HuH-7.5 (cell line): ENCODE measurements around the gene PTK6.
"Not testable (repeated sequence)": the region's sequence is repeated elsewhere in the genome, so short reads cannot be mapped to it uniquely, and the experiment has no call there.

Source experiments
- DNase-seq: peaks from one replicate; pipeline ENCODE4 v3.0.0; 2011; ENCODE audit warnings: low spot score

PTK6 gene

DNA sequence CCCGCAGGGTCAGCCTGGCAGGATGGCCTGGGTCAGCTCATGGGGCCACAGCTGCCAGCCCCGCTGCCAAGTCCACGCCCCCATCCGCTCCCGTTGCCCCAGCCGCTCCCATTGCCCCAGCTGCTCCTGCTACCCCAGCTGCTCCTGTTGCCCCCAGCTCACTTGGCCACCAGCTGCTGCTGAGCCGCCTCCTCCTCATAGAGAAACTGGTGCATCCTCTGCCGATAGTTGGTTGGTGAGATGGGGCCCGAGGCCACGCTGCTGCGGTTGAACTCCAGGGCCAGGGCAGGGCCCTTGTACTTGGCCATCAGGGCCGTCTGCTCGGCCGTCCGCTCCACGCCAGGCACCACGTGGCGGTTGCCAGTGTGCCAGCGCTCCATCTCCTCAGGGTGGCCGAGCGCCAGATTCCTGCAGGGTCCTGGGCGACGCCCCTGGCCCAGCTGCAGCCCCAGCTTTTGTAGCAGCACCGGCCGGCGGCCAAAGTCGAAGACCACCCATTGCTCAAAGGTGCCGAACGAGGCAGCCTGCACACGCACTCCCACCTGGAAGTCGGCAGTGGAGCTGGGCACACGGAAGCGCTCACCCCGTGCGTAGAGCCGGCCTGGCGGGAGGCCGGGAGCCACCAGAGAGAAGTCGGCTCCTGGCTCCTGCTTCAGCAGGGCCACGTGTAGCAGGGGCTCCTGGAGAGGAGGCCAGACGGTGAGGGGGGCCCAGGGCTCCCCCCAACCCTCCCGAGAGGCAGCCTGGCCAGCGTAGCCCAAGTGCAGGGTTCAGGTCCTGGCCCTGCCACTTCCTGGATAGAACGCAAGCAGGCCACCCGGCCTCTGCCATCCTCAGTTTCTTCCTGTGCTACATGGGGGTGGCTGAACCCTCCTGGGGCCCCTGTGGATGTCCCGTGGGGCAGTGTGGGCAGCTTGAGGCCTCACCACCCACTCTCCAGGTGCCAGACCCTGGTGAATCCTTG, 32.1 kb upstream of the PTK6 start:
- DNase-seq = no peak

DNA sequence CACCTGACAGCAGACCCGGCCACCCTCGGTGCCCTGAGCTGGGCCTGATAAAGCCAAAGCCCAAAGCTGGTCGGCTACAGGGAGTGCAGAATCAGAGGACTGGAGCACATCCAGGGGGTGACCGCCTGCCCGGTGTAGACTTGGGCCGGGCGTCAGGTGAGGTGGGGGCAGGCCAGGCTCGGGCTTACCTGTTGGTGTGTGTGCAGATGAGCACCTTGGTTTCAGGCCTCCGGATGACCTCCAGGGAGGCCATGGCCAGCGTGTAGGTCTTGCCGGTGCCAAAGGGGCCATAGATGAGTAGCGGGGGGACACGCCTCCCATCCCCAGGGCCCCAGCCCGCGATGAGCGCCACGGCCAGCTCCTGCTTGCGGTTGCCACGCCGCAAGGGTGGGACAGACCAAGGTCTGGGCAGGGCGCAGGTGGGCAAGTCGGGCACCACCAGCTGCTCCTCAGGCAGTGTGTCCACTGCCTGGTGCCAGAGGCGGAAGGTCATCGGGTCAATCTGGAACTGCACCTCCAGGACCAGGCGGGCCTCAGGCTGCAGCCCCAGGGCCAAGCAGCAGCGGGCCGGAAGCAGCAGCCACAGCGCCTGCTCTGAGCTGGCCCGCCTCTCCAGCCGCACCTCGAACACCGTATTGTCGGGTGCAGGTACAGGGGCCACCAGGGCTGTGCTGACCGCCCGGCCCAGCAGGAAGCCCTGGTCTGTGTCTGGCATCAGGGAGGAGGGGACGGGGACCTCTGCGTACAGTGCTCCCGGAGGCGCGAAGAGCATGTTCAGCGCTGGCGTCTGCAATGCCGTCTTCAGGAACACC, 31.2 kb upstream of the PTK6 start:
- no peak for DNase-seq

DNA sequence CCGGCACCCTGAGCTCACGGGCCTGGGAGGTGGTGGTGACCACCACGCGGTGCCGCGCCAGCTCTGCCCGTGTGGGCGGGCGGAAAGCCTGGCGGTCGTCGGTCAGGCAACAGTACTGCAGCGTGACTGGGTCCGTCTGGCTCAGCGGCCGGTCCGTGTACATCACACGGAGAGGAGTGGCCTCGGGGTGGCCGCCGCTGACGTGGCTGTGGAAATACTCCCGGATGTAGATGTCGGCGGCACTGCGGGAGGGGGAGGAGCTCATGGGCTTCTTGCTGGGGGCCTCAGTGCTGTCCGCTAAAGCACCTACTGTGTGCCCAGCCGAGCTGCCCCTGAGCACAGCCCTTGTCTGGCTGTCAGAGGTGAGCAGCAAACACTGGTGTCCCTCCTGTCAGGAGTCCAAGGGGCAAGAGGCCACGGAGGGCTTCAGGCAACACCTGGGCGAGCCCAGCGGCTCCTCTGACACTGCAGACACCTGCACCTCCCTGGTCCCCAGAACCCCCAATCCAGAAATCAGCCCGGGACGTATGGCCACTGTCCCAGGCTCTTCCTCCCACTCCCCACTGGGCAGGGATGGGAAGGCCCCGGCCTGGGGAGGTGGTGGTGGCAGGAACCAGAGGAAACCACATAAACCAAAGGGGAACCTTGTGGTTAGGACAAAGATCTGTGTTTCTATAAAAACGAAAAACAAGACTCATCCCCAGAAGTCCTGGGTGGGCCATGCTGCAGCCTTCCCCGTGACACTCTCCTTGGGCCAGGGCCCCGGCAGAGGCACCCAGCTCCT, 30.4 kb upstream of the PTK6 start:
- no peak for DNase-seq

DNA sequence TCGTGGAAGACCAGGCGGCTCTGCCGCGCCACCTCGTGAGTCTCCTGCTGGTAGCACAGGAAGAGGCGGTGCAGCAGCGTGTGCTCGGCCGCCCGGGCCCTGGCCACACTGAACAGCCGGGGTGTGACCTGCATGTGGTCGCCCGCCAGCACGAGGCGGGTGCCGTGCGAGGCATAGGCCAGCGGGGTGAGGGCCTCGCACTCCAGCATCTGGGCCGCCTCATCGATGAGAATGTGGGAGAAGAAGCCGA, 29.9 kb upstream of the PTK6 start:
- DNase-seq = no peak

DNA sequence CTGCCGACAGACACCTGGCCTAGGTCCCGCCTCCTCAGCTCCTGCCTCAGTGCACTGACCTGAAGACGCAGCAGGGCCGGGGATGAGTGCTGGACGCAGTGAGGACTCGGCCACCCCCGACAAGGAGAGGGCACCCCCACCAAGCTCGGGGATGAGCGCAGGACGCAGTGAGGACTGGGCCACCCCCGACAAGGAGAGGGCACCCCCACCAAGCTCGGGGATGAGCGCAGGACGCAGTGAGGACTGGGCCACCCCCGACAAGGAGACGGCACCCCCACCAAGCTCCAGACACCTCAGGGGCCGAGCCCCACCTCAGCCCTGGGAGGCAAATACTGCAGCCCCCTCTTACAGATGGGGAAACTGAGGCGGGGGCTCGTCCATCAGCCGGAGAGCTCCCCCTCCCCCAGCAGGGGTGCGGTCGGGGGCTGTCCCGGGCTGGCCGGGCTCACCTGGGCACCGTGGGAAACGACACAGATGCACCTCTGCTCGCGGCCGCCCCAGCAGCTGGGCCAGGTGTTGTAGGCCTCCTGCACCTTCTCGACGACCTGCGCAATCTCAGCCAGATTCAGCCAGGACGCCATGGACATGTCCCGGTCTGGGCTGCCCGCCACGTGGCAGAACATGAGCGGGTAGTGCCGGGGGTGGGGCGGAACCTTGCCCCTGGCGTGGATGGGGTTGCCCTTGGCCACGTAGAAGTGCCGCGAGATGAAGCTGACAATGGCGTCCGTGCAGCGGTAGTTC, 29.4 kb upstream of the PTK6 start:
- no peak for DNase-seq

GRCh38 chr20:63565699-63566335, 28.6 kb upstream of the PTK6 start:
- no peak for DNase-seq

DNA sequence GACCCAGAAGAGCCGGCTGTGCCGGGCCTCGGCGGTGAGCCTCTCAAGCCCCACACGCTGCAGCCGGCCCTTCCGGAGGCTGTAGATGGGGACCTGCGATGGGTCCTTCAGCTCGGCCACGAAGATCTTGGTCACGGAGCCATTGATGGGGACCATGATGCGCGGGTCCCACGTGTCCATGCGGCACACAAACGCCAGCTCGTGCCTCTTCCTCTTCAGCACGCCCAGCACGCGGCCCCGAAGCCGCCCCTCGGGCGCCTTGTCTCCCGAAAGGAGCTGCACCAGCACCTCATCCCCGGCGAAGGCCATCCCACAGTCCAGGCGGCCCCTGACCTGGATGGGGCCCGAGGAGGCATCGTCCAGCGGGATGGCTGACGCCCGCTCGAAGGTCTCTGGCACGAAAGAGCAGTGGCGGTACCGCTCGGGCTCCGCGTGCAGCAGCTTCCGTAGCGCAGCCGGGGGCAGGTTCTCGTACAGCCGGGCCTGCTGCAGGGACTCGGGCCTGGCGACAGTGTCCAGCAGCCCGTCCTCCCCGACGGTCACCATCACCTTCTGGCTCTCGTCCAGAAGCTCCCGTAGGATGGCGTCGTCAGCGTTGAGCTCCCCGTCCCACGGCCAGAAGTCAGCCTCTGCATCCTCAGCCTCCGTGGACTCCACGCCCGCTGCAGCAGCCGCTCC, 28.0 kb upstream of the PTK6 start:
- DNase-seq = no peak

- no peak for DNase-seq
These were observed 27.0 kb upstream of the PTK6 start for GRCh38 chr20:63564036-63564810.

GRCh38 chr20:63563225-63563935, 26.2 kb upstream of the PTK6 start:
- no peak for DNase-seq

DNA sequence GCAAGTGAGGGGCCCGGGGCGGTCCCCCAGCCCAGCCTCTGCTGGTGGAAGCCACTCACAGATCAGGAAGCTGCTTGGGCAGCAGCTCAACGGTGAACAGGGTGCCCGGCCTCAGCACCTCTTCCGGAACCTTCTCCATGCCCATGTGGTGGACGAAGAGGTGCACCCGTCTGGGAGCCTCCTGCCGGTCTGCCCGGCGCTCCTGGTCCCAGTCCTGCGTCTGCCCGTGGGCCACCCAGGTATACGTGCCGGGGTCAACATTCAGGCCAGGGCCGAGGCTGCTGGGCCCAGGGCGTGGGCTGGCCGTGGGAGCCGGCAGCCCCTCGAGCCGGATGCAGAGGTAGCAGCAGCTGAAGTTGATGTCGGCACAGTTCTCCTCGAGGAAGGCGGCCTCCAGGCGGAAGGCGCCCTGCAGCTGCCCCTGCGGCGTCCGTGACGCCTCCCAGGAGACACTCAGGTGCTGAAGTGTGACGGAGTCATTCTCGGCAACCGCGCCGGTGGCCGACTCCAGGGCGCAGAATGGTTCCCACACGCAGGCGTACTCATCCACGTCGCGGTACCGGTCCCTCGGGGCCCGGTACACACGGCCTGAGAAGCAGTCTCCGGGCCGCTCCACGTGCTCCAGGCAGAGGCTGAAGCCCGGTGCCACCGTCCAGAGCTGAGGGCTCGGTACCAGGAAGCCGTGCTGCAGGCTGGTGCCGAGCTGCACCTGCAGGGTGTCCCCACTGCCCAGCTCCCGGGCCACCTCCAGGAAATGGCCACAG, 25.5 kb upstream of the PTK6 start:
- no peak for DNase-seq

- DNase-seq = no peak
These were observed 24.6 kb upstream of the PTK6 start for GRCh38 chr20:63561624-63562396.

DNA sequence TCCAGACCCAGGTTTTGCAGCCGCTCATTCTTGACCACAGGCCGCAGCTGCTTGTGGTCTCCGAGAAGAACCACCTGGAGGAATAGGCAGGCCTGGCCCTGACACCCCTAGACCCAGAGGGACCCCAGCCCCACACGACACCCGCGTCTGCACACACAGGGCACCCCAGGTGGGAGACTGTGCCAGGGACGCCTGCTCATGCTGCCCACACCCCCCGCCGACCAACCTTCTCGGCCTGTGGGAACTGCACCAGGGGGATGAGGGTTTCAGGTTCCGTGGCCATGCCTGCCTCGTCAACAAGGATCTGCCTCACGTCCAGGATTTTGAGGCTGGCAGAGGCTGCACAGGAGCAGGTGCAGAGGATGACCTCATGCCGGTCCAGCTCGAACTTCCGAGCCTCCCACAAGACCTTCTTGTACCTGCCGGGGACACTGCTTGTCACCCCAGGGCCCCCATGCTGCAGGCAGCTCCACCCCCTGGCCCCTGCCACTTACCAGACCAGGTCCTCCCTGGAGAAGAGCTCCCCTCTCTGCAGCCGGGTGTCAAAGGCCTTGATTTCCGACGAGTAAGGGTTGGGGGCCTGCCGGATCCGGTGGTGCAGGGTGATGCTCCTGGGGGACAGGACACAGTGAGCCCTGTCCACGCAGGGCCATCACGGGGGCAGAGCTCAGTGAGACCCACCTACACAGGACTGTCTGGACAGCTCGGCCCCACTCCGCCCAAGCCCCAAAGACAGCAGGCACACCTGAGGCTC, 23.9 kb upstream of the PTK6 start:
- no peak for DNase-seq

DNA sequence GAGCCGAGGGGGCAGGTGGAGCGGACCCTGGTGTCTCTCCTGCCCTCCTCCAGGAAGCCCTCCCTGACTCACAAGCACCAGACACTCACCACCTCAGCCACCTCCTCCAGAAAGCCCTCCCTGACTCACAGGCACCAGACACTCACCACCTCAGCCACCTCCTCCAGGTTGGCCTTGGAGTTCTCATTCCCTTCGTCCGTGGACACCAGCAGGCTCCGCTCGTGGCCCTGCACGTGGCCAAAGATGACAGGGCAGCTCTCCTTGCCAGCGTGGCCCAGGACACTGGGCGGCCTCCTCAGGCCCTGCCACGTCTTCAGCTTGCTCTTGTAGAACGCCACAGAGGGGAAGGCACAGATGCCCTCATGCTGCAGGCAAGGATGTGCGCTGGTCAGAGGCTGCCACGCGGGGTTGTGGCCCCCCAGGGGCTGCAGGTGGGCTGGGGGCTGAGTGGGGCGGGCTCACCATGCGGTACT, 23.2 kb upstream of the PTK6 start:
- no peak for DNase-seq

- DNase-seq = not testable (repeated sequence)
These were observed 22.5 kb upstream of the PTK6 start for GRCh38 chr20:63559485-63560332.

DNA sequence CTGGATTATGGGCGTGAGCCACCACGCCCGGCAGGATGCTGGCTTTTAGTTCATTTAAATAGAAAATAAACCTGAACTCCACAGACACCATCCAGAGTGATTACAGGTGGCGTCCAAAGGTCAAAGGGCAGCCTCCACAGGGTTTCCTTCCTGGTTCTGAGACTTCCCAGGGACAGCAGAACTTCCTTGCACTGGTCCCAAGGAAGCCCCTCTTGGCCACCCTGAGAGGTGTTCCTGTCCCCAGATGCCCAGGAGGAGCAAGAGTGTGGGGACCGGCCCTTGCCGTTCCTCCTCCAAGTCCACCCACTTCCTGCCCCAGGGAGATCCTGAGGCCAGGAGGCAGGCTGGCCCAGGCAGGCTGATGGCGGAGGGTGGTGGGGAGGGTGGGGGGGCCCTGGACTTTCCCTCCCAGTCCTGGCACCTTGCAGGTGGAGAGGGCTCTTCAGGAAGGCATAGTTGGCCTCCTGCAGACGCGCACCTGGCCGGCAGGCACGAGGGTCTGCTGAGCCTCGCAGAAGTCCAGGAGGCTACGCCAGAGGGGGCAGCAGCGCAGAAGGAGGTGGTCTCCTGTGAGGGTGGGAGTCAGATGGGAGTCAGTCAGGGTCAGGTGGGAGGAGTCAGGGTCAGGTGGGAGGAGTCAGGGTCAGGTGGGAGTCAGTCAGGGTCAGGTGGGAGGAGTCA, 21.8 kb upstream of the PTK6 start:
- DNase-seq = no peak
